ENCODE measurements around the gene DLX1.

DLX1 gene

GRCh38 chr2:172095905-172096625 is 10.8 kb downstream of the DLX1 start:
- H3K9me3 ChIP-seq (ENCODE audit: control insufficient read depth in 1 of 2, low read length in 2 of 2): no peaks in the 10 kb centered on the region
- H3K4me3 ChIP-seq (ENCODE audit: low read depth in 1 of 2, low read length in 2 of 2): peak overlapping the region; percentile 13 to 37
- H3K27ac ChIP-seq (ENCODE audit: low read length): no peak overlapping the region
- H3K27me3 ChIP-seq (ENCODE audit: low read depth, low read length): peaks cover 97% of the 10 kb centered on the region
- H3K36me3 ChIP-seq (ENCODE audit: control insufficient read depth in 1 of 2, insufficient read depth in 2 of 2, low read length in 2 of 2): no peaks in the 10 kb centered on the region
- peaks cover 4 to 62% of the 10 kb centered on the region in 2 donors for H3K4me1 ChIP-seq (ENCODE audit: control insufficient read depth in 1 of 2, insufficient read depth in 2 of 2, low read length in 2 of 2)

GRCh38 chr2:172096626-172097547 is 11.6 kb downstream of the DLX1 start:
- Histone ChIP-seq H3K27ac (ENCODE audit: low read length) (no peak overlapping the region), H3K27me3 (ENCODE audit: low read depth, low read length) (peaks cover 97% of the 10 kb centered on the region), H3K36me3 (ENCODE audit: control insufficient read depth in 1 of 2, insufficient read depth in 2 of 2, low read length in 2 of 2) (no peaks in the 10 kb centered on the region), H3K9me3 (ENCODE audit: control insufficient read depth in 1 of 2, low read length in 2 of 2) (no peaks in the 10 kb centered on the region), H3K4me3 (ENCODE audit: low read depth in 1 of 2, low read length in 2 of 2) (peak overlapping the region in 1 of 2 donors; percentile 37), H3K4me1 (ENCODE audit: control insufficient read depth in 1 of 2, insufficient read depth in 2 of 2, low read length in 2 of 2) (peaks cover 4 to 70% of the 10 kb centered on the region in 2 donors)

- H3K9me3 ChIP-seq (ENCODE audit: control insufficient read depth in 1 of 2, low read length in 2 of 2): no peaks in the 10 kb centered on the region
- H3K27me3 ChIP-seq (ENCODE audit: low read depth, low read length): peaks cover 96% of the 10 kb centered on the region
- peaks cover 4 to 77% of the 10 kb centered on the region in 2 donors for H3K4me1 ChIP-seq (ENCODE audit: control insufficient read depth in 1 of 2, insufficient read depth in 2 of 2, low read length in 2 of 2)
- H3K4me3 ChIP-seq (ENCODE audit: low read depth in 1 of 2, low read length in 2 of 2): no peak overlapping the region
- no peak overlapping the region for H3K27ac ChIP-seq (ENCODE audit: low read length)
- H3K36me3 ChIP-seq (ENCODE audit: control insufficient read depth in 1 of 2, insufficient read depth in 2 of 2, low read length in 2 of 2): no peaks in the 10 kb centered on the region
Measured at GRCh38 chr2:172097557-172098131, 12.3 kb downstream of the DLX1 start.

DNA sequence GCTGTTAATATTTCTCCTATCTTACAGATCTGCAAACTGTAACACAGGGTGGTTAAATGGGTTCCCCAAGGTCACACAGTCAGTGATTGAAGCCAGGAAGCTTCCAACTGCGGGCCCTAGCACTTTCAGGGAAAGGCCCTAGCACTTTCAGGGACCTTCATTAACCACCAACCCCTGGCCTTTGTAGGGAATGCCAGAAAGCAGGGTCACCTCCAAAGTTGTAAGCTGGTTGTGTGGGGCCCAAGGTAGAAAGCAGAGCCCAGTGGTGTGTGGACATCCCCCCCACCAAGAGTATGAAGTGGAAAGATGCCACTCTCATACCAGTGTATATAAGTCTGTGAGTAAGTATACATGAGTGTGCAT is 13.0 kb downstream of the DLX1 start:
- Histone ChIP-seq H3K4me1 (ENCODE audit: control insufficient read depth in 1 of 2, insufficient read depth in 2 of 2, low read length in 2 of 2) (peaks cover 4 to 83% of the 10 kb centered on the region in 2 donors), H3K9me3 (ENCODE audit: control insufficient read depth in 1 of 2, low read length in 2 of 2) (no peaks in the 10 kb centered on the region), H3K36me3 (ENCODE audit: control insufficient read depth in 1 of 2, insufficient read depth in 2 of 2, low read length in 2 of 2) (no peaks in the 10 kb centered on the region), H3K27ac (ENCODE audit: low read length) (no peak overlapping the region), H3K27me3 (ENCODE audit: low read depth, low read length) (peaks cover 96% of the 10 kb centered on the region), H3K4me3 (ENCODE audit: low read depth in 1 of 2, low read length in 2 of 2) (no peak overlapping the region)

DNA sequence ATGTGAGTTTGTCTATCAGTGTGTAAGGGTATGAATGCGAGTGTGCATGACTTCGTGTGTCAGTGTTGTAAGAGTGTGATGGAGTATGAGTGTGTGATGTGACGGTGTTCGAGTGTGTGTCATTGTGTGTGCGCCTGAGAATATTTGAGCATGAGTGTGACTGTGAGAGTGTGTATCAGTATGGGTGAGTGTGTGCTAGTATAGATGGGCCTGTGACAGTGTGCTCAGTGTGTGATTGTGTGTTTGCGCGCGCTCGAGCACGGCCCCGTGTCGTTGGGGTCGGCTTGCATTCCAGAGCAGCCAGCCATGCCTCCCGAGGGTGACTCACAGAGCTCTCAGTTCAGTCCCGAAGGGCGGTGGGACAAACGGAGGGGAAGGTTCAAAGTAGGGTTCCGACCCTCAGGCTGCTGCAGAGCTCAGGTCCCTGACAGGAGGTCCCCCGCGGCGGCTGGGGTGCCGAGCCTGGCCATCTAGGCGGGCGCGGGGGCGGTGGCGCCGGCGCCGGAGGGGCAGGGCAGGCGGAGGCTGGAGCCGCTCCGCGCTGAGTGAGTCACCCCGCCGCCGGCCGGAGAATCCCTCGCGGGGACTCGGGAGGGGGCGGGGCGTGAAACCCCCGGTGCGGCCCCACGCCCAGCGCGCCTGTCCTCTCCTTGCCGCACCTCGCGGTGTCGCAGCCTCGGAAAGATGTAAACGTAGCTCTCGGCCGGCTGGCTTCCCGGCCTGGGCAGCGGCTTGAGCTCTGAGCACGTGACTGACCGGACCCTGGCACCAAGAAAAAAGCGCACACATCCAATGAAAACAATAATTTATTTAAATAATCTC is 13.6 kb downstream of the DLX1 start:
- Histone ChIP-seq H3K27me3 (ENCODE audit: low read depth, low read length) (peaks cover 96% of the 10 kb centered on the region), H3K27ac (ENCODE audit: low read length) (no peak overlapping the region), H3K36me3 (ENCODE audit: control insufficient read depth in 1 of 2, insufficient read depth in 2 of 2, low read length in 2 of 2) (no peaks in the 10 kb centered on the region), H3K4me3 (ENCODE audit: low read depth in 1 of 2, low read length in 2 of 2) (peak overlapping the region in 1 of 2 donors; percentile 47), H3K9me3 (ENCODE audit: control insufficient read depth in 1 of 2, low read length in 2 of 2) (no peaks in the 10 kb centered on the region), H3K4me1 (ENCODE audit: control insufficient read depth in 1 of 2, insufficient read depth in 2 of 2, low read length in 2 of 2) (peaks cover 4 to 88% of the 10 kb centered on the region in 2 donors)

- H3K4me3 ChIP-seq (ENCODE audit: low read depth in 1 of 2, low read length in 2 of 2): peak overlapping the region in 1 of 2 donors; percentile 47
- no peak overlapping the region for H3K27ac ChIP-seq (ENCODE audit: low read length)
- H3K27me3 ChIP-seq (ENCODE audit: low read depth, low read length): peaks cover 98% of the 10 kb centered on the region
- peaks cover 4 to 85% of the 10 kb centered on the region in 2 donors for H3K4me1 ChIP-seq (ENCODE audit: control insufficient read depth in 1 of 2, insufficient read depth in 2 of 2, low read length in 2 of 2)
- H3K9me3 ChIP-seq (ENCODE audit: control insufficient read depth in 1 of 2, low read length in 2 of 2): no peaks in the 10 kb centered on the region
- H3K36me3 ChIP-seq (ENCODE audit: control insufficient read depth in 1 of 2, insufficient read depth in 2 of 2, low read length in 2 of 2): no peaks in the 10 kb centered on the region
Measured at GRCh38 chr2:172099472-172100079, 14.3 kb downstream of the DLX1 start.

DNA sequence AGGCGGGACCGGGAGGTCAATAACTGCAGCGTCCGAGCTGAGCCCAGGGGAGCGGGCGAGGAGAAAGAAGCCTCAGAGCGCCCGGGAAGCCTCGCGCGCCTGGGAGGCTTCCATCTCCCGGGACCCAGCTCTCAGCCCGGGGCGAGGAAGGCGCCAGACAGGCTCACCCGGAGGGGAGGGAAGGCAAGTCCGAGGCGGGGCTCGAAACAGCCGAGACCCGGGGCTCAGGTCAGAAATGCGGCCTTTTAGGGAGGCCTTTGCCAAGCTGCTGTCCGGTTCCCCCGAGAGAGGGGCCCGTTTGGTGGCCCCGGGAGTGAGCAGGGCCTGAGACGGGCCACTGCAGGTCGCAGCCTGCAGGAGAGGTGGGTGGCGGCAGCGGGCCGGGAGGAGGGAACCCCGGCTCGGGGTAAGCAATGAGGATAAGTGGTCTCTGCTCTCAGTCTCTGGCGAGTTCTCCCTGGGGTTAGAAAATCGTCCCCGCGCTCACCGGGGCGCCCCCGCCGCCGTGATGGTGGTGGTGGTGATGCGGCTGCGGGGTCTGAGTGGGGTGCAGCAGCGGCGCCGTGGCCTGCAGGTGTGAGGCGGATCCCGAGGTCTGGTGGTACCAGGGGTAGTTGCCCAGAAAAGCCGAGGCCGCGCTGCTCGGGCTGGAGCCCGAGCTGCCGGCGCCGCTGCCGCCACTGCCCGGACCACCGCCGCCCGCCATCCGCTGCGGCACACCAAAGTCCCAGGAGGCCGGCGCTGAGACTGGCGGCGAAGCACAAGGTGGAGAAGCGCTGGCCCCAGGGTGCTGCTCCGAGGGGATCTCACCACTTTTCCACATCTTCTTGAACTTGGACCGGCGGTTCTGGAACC is 15.0 kb downstream of the DLX1 start:
- Histone ChIP-seq H3K4me3 (ENCODE audit: low read depth in 1 of 2, low read length in 2 of 2) (peak overlapping the region in 1 of 2 donors; percentile 6), H3K27me3 (ENCODE audit: low read depth, low read length) (peaks cover 95% of the 10 kb centered on the region), H3K27ac (ENCODE audit: low read length) (no peak overlapping the region), H3K9me3 (ENCODE audit: control insufficient read depth in 1 of 2, low read length in 2 of 2) (no peaks in the 10 kb centered on the region), H3K36me3 (ENCODE audit: control insufficient read depth in 1 of 2, insufficient read depth in 2 of 2, low read length in 2 of 2) (no peaks in the 10 kb centered on the region), H3K4me1 (ENCODE audit: control insufficient read depth in 1 of 2, insufficient read depth in 2 of 2, low read length in 2 of 2) (peaks cover 0 to 78% of the 10 kb centered on the region in 2 donors)

DNA sequence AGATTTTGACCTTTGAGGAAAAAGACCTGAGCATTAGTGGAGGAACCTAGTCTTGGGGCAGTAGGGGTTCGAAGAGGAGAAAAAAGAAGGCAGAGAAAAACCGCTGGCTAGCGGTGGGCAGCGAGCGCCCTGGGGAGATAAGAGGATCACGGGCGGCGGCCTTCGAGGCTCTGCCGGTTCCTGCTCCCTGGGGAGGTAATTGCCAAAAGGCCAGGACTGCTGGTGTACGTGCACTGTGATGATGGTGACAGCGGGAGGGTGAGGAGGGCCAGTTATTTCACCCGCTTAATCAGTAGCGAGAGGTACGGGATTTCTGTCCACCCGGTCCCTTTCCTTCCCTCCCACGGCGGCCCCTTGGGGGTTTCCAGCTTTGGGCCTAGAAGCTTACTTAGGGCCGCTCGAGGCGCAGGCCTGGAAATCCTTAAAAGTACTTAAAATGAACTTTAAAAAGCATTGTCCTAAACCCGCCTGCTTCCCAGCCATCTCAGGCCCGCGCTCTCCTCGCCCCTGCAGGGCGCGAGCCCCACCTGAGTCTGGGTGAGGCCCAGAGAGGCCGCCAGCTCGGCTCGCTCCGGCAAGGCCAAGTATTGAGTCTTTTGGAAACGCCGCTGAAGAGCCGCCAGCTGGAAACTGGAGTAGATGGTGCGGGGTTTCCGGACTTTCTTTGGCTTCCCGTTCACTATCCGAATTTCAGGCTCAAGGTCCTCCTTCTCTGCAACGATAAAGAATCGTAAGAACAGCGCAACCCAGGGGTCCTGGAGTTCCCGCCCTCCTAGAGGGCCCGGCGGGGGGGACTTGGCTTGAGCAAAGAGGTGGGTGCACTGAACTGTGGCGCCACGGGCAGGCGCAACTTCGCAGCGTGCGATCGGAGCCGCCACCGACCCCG is 15.9 kb downstream of the DLX1 start:
- Histone ChIP-seq H3K27me3 (ENCODE audit: low read depth, low read length) (peaks cover 95% of the 10 kb centered on the region), H3K4me1 (ENCODE audit: control insufficient read depth in 1 of 2, insufficient read depth in 2 of 2, low read length in 2 of 2) (peaks cover 0 to 76% of the 10 kb centered on the region in 2 donors), H3K36me3 (ENCODE audit: control insufficient read depth in 1 of 2, insufficient read depth in 2 of 2, low read length in 2 of 2) (no peaks in the 10 kb centered on the region), H3K27ac (ENCODE audit: low read length) (no peak overlapping the region), H3K9me3 (ENCODE audit: control insufficient read depth in 1 of 2, low read length in 2 of 2) (no peaks in the 10 kb centered on the region), H3K4me3 (ENCODE audit: low read depth in 1 of 2, low read length in 2 of 2) (peak overlapping the region in 1 of 2 donors; percentile 59)

- no peak overlapping the region for H3K27ac ChIP-seq (ENCODE audit: low read length)
- peaks cover 95% of the 10 kb centered on the region for H3K27me3 ChIP-seq (ENCODE audit: low read depth, low read length)
- peak overlapping the region in 1 of 2 donors; percentile 59 for H3K4me3 ChIP-seq (ENCODE audit: low read depth in 1 of 2, low read length in 2 of 2)
- H3K4me1 ChIP-seq (ENCODE audit: control insufficient read depth in 1 of 2, insufficient read depth in 2 of 2, low read length in 2 of 2): peaks cover 0 to 75% of the 10 kb centered on the region in 2 donors
- H3K36me3 ChIP-seq (ENCODE audit: control insufficient read depth in 1 of 2, insufficient read depth in 2 of 2, low read length in 2 of 2): no peaks in the 10 kb centered on the region
- no peaks in the 10 kb centered on the region for H3K9me3 ChIP-seq (ENCODE audit: control insufficient read depth in 1 of 2, low read length in 2 of 2)
Measured at GRCh38 chr2:172101821-172102390, 16.6 kb downstream of the DLX1 start.

Data from muscle layer of duodenum (tissue), 2 donors.